ENCODE results near the gene CYP27B1.
"Not testable (repeated sequence)": the region's sequence is repeated elsewhere in the genome, so short reads cannot be mapped to it uniquely, and the experiment has no call there.

CYP27B1 gene

DNA sequence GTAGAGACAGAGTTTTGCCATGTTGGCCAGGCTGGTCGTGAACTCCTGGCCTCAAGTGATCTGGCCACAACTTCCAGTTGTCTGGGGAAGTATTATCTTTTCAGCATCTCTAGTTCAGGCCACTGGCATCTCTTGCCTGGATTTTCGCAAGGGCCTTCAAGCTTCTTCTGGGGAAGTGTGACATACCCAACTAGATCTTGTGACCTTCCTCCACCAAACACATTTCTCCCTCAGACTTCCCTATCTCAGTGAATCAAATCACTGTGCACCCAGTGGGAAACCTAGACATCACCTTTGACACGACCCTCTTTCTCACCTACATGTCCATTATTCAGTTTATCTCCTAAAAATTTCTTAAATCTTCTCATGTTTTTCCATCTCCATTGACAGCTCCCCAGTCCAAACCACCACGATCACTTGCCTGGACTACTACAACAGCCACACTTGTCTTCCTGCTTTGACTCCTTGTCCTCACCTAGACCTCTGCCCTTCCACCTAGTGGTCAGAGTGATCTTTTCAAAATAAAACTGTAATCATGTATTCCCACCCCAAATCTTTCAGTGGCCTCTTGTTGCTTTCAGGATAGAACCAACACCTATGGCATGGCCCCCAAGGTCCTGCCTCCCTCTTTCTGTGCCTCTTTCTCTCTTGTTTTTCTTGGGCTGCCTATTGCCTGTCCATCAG is 8.8 kb upstream of the CYP27B1 start:
- Histone ChIP-seq H3K27ac (ENCODE audit: low read depth, low read length) (no peak overlapping the region), H3K36me3 (ENCODE audit: insufficient read depth, low read length) (peaks cover 2% of the 10 kb centered on the region; the same call in 1 of the 2 replicates), H3K27me3 (ENCODE audit: insufficient read depth, low read length) (no peaks in the 10 kb centered on the region), H2AFZ (ENCODE audit: low read length, unreplicated experiment) (no peak overlapping the region), H3K79me2 (ENCODE audit: control insufficient read depth, insufficient read depth, low read length, unreplicated experiment) (peaks cover 9% of the 10 kb centered on the region), H3K4me1 (ENCODE audit: control insufficient read depth, insufficient read depth, low read length, unreplicated experiment) (peaks cover 5% of the 10 kb centered on the region), H3K4me3 (ENCODE audit: low read depth, low read length) (no peak overlapping the region)

DNA sequence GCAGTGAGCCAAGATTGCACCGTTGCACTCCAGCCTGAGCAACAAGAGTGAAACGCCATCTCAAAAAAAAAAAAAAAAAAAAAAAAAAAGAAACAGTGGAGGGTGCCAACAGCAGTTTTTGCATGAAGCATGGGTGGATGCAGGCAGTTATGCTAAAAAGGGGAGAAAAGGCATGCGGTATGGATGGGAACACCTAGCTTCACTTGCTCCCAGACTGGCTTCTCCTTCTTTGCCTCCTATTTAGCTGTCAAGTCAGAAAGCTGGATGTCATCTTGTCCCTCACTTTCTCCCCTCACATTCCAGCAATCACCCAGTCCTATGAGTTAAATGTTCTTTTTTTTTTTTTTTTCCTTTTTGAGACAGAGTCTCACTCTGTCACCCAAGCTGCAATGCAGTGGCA is 8.2 kb upstream of the CYP27B1 start:
- Histone ChIP-seq H3K27me3 (ENCODE audit: insufficient read depth, low read length) (no peaks in the 10 kb centered on the region), H3K27ac (ENCODE audit: low read depth, low read length) (no peak overlapping the region), H3K79me2 (ENCODE audit: control insufficient read depth, insufficient read depth, low read length, unreplicated experiment) (peaks cover 9% of the 10 kb centered on the region), H3K4me1 (ENCODE audit: control insufficient read depth, insufficient read depth, low read length, unreplicated experiment) (peaks cover 5% of the 10 kb centered on the region), H3K4me3 (ENCODE audit: low read depth, low read length) (no peak overlapping the region), H2AFZ (ENCODE audit: low read length, unreplicated experiment) (no peak overlapping the region), H3K36me3 (ENCODE audit: insufficient read depth, low read length) (peaks cover 2% of the 10 kb centered on the region; the same call in 1 of the 2 replicates)

- not testable (repeated sequence) for H3K27me3 ChIP-seq (ENCODE audit: insufficient read depth, low read length); H3K4me3 ChIP-seq (ENCODE audit: low read depth, low read length); H2AFZ ChIP-seq (ENCODE audit: low read length, unreplicated experiment); H3K79me2 ChIP-seq (ENCODE audit: control insufficient read depth, insufficient read depth, low read length, unreplicated experiment); H3K4me1 ChIP-seq (ENCODE audit: control insufficient read depth, insufficient read depth, low read length, unreplicated experiment); H3K27ac ChIP-seq (ENCODE audit: low read depth, low read length); H3K36me3 ChIP-seq (ENCODE audit: insufficient read depth, low read length)
These were observed 7.8 kb upstream of the CYP27B1 start for GRCh38 chr12:57774634-57775033.

- peak within 1 kb of the TSS; percentile 74 for H3K27ac ChIP-seq (ENCODE audit: low read depth, low read length)
- peaks cover 2% of the 10 kb centered on the region; the same call in 1 of the 2 replicates for H3K36me3 ChIP-seq (ENCODE audit: insufficient read depth, low read length)
- H3K79me2 ChIP-seq (ENCODE audit: control insufficient read depth, insufficient read depth, low read length, unreplicated experiment), result peaks cover 9% of the 10 kb centered on the region
- H3K4me1 ChIP-seq (ENCODE audit: control insufficient read depth, insufficient read depth, low read length, unreplicated experiment), result no peaks in the 10 kb centered on the region
- H2AFZ ChIP-seq (ENCODE audit: low read length, unreplicated experiment), result peak within 1 kb of the TSS; percentile 93
- H3K27me3 ChIP-seq (ENCODE audit: insufficient read depth, low read length), result no peaks in the 10 kb centered on the region
- H3K4me3 ChIP-seq (ENCODE audit: low read depth, low read length), result peak within 1 kb of the TSS; percentile 75
These were observed 5.8 kb upstream of the CYP27B1 start, which contains the start of gene EEF1AKMT3 for GRCh38 chr12:57772429-57773322. Gene EEF1AKMT3 (plus strand): TSS chr12:57772614. CDS start chr12:57772725, 111 bp downstream.

DNA sequence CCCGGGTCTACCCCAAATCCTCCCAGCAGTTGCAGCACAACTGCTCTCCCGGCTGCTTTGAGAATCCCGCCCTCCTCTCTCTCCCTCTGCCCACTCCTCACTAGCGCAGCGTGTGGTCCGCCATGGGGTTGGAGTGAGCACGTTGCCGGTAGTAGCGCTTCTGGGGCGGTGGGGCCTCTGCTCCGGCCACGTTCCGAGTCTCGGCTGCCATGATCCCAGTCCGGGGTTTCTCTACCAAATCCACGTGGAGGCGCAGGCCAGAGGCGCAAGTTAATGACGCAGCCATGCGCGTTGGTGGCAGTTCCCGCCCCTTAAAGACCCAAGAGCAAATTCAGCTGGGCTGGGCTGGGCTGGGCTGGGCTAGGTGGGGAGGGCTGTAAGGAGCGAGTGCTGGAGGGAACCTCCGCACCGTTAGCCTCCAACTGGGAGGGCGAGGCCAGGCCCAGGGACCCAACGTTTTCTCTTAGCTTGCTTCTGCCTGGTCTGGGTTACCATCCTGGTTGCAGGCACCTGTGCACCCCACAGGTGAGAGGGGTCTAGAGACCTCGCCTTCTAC is 5.1 kb upstream of the CYP27B1 start, which contains the start of gene METTL1:
TSS of gene METTL1 (minus strand) at position 233 of the 556 bp plus-strand sequence. CDS start at position 211, 22 bp downstream.
- peaks cover 9% of the 10 kb centered on the region for H3K79me2 ChIP-seq (ENCODE audit: control insufficient read depth, insufficient read depth, low read length, unreplicated experiment)
- peaks cover 2% of the 10 kb centered on the region; the same call in 1 of the 2 replicates for H3K36me3 ChIP-seq (ENCODE audit: insufficient read depth, low read length)
- peaks cover 7% of the 10 kb centered on the region for H3K4me1 ChIP-seq (ENCODE audit: control insufficient read depth, insufficient read depth, low read length, unreplicated experiment)
- peak within 1 kb of the TSS; percentile 74 for H3K27ac ChIP-seq (ENCODE audit: low read depth, low read length)
- H2AFZ ChIP-seq (ENCODE audit: low read length, unreplicated experiment), result peak within 1 kb of the TSS; percentile 93
- H3K27me3 ChIP-seq (ENCODE audit: insufficient read depth, low read length), result no peaks in the 10 kb centered on the region
- peak within 1 kb of the TSS; percentile 75 for H3K4me3 ChIP-seq (ENCODE audit: low read depth, low read length)

- Histone ChIP-seq H3K4me3 (ENCODE audit: low read depth, low read length) (peak overlapping the region; percentile 75), H3K27ac (ENCODE audit: low read depth, low read length) (peak overlapping the region; percentile 74), H2AFZ (ENCODE audit: low read length, unreplicated experiment) (peak overlapping the region; percentile 6), H3K4me1 (ENCODE audit: control insufficient read depth, insufficient read depth, low read length, unreplicated experiment) (peaks cover 11% of the 10 kb centered on the region), H3K27me3 (ENCODE audit: insufficient read depth, low read length) (peaks cover 4% of the 10 kb centered on the region; the same call in 1 of the 2 replicates), H3K36me3 (ENCODE audit: insufficient read depth, low read length) (peaks cover 2% of the 10 kb centered on the region; the same call in 1 of the 2 replicates), H3K79me2 (ENCODE audit: control insufficient read depth, insufficient read depth, low read length, unreplicated experiment) (peaks cover 9% of the 10 kb centered on the region)
These were observed 4.5 kb upstream of the CYP27B1 start for GRCh38 chr12:57771236-57771872.

GRCh38 chr12:57770734-57771133 is 3.9 kb upstream of the CYP27B1 start:
- peak overlapping the region; percentile 74; the same call in 1 of the 2 replicates for H3K27ac ChIP-seq (ENCODE audit: low read depth, low read length)
- H3K79me2 ChIP-seq (ENCODE audit: control insufficient read depth, insufficient read depth, low read length, unreplicated experiment), result peaks cover 9% of the 10 kb centered on the region
- H3K4me1 ChIP-seq (ENCODE audit: control insufficient read depth, insufficient read depth, low read length, unreplicated experiment), result peaks cover 18% of the 10 kb centered on the region
- H3K27me3 ChIP-seq (ENCODE audit: insufficient read depth, low read length), result peaks cover 10% of the 10 kb centered on the region; the same call in 1 of the 2 replicates
- H2AFZ ChIP-seq (ENCODE audit: low read length, unreplicated experiment), result no peak overlapping the region
- H3K4me3 ChIP-seq (ENCODE audit: low read depth, low read length), result peak overlapping the region; percentile 75
- H3K36me3 ChIP-seq (ENCODE audit: insufficient read depth, low read length), result no peaks in the 10 kb centered on the region

GRCh38 chr12:57769594-57769993 is 2.7 kb upstream of the CYP27B1 start:
- H3K36me3 ChIP-seq (ENCODE audit: insufficient read depth, low read length), result no peaks in the 10 kb centered on the region
- no peak overlapping the region for H3K27ac ChIP-seq (ENCODE audit: low read depth, low read length)
- no peak overlapping the region for H3K4me3 ChIP-seq (ENCODE audit: low read depth, low read length)
- no peak overlapping the region for H2AFZ ChIP-seq (ENCODE audit: low read length, unreplicated experiment)
- peaks cover 21% of the 10 kb centered on the region for H3K4me1 ChIP-seq (ENCODE audit: control insufficient read depth, insufficient read depth, low read length, unreplicated experiment)
- H3K79me2 ChIP-seq (ENCODE audit: control insufficient read depth, insufficient read depth, low read length, unreplicated experiment), result peaks cover 9% of the 10 kb centered on the region
- peaks cover 22% of the 10 kb centered on the region for H3K27me3 ChIP-seq (ENCODE audit: insufficient read depth, low read length)

DNA sequence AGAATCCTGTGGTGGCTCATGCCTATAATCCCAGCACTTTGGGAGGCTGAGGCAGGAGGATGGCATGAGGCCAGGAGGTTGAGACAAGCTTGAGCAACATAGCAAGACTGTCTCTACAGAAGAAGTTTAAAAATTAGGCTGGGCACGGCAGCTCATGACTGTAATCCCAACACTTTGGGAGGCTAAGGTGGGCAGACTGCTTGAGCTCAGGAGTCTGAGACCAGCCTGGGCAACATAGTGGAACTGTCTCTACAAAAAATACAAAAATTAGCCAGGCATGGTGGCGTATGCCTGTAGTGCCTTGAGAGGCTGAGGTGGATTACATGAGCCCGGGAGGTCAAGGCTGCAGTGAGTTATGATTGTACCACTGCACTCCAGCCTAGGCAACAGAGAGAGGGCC is 998 bp upstream of the CYP27B1 start:
- Histone ChIP-seq H3K4me3 (ENCODE audit: low read depth, low read length) (no peak overlapping the region), H3K79me2 (ENCODE audit: control insufficient read depth, insufficient read depth, low read length, unreplicated experiment) (peaks cover 2% of the 10 kb centered on the region), H3K27me3 (ENCODE audit: insufficient read depth, low read length) (peaks cover 33% of the 10 kb centered on the region), H3K27ac (ENCODE audit: low read depth, low read length) (no peak overlapping the region), H2AFZ (ENCODE audit: low read length, unreplicated experiment) (no peak overlapping the region), H3K4me1 (ENCODE audit: control insufficient read depth, insufficient read depth, low read length, unreplicated experiment) (peaks cover 21% of the 10 kb centered on the region), H3K36me3 (ENCODE audit: insufficient read depth, low read length) (no peaks in the 10 kb centered on the region)

DNA sequence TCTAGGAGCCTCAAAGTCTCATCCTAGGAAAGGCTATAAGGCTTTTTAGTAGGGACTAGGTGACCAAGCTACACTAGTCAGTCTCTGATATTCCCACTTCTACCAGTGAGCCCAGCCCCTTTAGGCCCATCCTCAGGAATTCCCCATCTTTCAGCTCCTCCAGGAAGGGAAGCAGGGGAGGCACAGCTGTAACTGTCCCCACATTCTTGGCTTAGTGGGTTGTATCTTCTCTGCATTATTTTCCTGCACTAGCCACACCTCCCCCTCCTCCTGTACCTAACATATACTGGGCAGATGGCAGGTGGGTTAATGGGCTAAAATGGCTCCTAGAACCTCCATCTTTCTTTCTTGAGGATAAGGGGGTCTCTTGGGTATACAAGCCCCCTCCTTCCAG is 424 bp upstream of the CYP27B1 start:
- no peaks in the 10 kb centered on the region for H3K36me3 ChIP-seq (ENCODE audit: insufficient read depth, low read length)
- H3K79me2 ChIP-seq (ENCODE audit: control insufficient read depth, insufficient read depth, low read length, unreplicated experiment), result no peaks in the 10 kb centered on the region
- peak overlapping the region; percentile 65; the same call in 1 of the 2 replicates for H3K4me3 ChIP-seq (ENCODE audit: low read depth, low read length)
- peaks cover 33% of the 10 kb centered on the region for H3K27me3 ChIP-seq (ENCODE audit: insufficient read depth, low read length)
- no peak overlapping the region for H2AFZ ChIP-seq (ENCODE audit: low read length, unreplicated experiment)
- H3K4me1 ChIP-seq (ENCODE audit: control insufficient read depth, insufficient read depth, low read length, unreplicated experiment), result peaks cover 21% of the 10 kb centered on the region
- no peak overlapping the region for H3K27ac ChIP-seq (ENCODE audit: low read depth, low read length)
